ENCODE results near the gene PAN3. TPM values are rescaled to one million over a fixed set of nuclear protein-coding genes. Genes with fewer than 3 reads are reported as not detected.

Gene PAN3
- total RNA-seq, 1 experiment from 2014 or later = 24.8 TPM

DNA sequence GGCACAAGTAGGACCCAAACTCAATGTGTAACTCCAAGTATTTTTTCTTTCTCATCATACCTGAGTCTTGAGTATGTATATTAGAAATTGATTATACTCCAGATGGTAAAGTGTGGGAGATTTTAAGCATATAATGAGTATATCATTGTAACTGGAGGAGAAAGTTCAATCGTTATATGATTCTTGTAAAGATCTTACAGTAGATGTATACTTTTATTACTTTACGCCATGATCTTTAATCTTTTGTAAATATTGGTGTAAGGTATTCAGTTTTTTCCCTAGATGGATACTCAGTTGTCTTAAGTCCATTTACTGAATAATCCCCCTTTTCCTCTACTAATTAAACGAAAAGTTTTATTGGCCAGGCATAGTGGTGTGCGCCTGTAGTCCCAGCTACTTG lies 25.2 kb downstream of the PAN3 start:
- no TSS peak for BruUV-seq (replicated peaks)
- no peak for DNase-seq
- H3K27ac Mint-ChIP-seq (ENCODE audit: unreplicated experiment) = no peak overlapping the region
- no peaks in the 10 kb centered on the region for H3K36me3 Mint-ChIP-seq (ENCODE audit: insufficient read depth, unreplicated experiment)
- peaks cover 19% of the 10 kb centered on the region for H3K4me1 Mint-ChIP-seq (ENCODE audit: low read depth, unreplicated experiment)
- TF ChIP-seq, protein P1, sequence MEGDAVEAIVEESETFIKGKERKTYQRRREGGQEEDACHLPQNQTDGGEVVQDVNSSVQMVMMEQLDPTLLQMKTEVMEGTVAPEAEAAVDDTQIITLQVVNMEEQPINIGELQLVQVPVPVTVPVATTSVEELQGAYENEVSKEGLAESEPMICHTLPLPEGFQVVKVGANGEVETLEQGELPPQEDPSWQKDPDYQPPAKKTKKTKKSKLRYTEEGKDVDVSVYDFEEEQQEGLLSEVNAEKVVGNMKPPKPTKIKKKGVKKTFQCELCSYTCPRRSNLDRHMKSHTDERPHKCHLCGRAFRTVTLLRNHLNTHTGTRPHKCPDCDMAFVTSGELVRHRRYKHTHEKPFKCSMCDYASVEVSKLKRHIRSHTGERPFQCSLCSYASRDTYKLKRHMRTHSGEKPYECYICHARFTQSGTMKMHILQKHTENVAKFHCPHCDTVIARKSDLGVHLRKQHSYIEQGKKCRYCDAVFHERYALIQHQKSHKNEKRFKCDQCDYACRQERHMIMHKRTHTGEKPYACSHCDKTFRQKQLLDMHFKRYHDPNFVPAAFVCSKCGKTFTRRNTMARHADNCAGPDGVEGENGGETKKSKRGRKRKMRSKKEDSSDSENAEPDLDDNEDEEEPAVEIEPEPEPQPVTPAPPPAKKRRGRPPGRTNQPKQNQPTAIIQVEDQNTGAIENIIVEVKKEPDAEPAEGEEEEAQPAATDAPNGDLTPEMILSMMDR (IDR thresholded peaks at IDR 0.05; ENCODE audit: unreplicated experiment) = no peak
- CTCF ChIA-PET = no interaction called here
- H3K4me3 Mint-ChIP-seq (ENCODE audit: low read depth, unreplicated experiment) = no peak overlapping the region
- no peaks in the 10 kb centered on the region for H3K27me3 Mint-ChIP-seq (ENCODE audit: unreplicated experiment)
- no peaks in the 10 kb centered on the region for H3K9me3 Mint-ChIP-seq (ENCODE audit: low read depth, unreplicated experiment)
- intact Hi-C loops (cut with micrococcal nuclease; ENCODE audit: unreplicated experiment) = no loop called here

DNA sequence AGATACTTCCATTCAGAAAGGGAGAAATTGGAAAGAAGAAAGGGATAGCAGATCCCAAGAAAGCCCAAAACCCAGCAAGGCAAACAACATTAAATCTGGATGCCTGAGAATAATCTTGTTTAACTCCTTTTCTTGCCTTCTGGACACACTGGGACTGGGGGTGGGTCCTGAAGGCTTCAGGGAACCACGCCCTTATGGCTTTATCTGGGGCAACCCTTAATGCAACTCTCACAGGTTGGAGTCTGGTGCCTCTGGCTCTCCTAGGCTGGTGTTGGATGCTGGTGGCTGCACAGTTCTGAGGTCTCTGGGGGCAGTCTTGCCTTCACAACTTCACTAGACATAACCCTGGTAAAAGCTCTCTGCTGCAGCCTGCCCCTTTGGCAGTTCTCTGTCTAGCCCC lies 27.9 kb downstream of the PAN3 start:
- CTCF ChIA-PET = no interaction called here
- Mint-ChIP-seq H3K9me3 (ENCODE audit: low read depth, unreplicated experiment) (no peaks in the 10 kb centered on the region), H3K27me3 (ENCODE audit: unreplicated experiment) (no peaks in the 10 kb centered on the region), H3K4me1 (ENCODE audit: low read depth, unreplicated experiment) (peaks cover 6% of the 10 kb centered on the region), H3K36me3 (ENCODE audit: insufficient read depth, unreplicated experiment) (no peaks in the 10 kb centered on the region), H3K4me3 (ENCODE audit: low read depth, unreplicated experiment) (no peak overlapping the region), H3K27ac (ENCODE audit: unreplicated experiment) (no peak overlapping the region)
- TF ChIP-seq, protein P1 (IDR thresholded peaks at IDR 0.05; ENCODE audit: unreplicated experiment) = no peak
- DNase-seq = no peak
- intact Hi-C loops (cut with micrococcal nuclease; ENCODE audit: unreplicated experiment) = no loop called here
- BruUV-seq (replicated peaks) = no TSS peak

DNA sequence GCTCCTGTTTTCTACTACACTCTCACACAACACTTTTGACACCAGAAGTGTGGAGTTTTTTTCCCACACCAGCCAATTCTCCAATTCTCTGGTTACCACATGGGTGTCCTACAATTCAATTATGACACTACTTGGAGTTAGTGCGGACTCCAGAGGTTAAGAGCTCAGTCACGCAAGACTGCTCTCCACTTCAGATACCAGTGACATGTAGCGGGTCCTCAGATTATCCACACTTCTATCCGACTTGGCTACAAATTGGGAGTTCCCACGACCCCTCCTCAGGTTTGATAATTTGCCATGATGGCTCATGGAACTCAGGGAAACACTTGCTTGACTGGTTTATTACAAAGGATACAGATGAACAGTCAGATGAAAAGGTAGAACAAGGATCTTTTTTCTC lies 32.9 kb downstream of the PAN3 start:
- intact Hi-C loops (cut with micrococcal nuclease; ENCODE audit: unreplicated experiment) = no loop called here

DNA sequence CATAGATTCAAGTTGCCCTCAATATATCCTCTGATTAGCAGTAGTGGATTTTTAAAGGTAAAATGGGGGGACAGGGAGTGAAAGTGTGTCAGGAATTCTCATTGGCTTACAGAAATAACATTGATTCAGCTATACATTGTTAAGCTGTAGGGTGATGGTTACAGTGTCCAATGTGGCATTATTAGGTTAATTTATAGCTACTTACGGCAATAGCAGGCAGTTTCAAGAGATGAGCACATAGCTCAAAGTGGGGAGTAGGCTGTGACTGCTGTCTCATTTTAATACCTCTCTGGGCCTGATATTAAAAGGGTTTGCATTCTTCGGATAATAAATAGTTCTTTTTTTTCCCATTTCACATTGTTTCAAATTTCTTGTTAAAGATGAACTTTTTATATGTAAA lies 34.6 kb downstream of the PAN3 start:
- H3K9me3 Mint-ChIP-seq (ENCODE audit: low read depth, unreplicated experiment) = no peaks in the 10 kb centered on the region
- CTCF ChIA-PET = no interaction called here
- no peak overlapping the region for H3K4me3 Mint-ChIP-seq (ENCODE audit: low read depth, unreplicated experiment)
- intact Hi-C loops (cut with micrococcal nuclease; ENCODE audit: unreplicated experiment) = no loop called here
- peak overlapping the region; percentile 36 for H3K27ac Mint-ChIP-seq (ENCODE audit: unreplicated experiment)
- H3K36me3 Mint-ChIP-seq (ENCODE audit: insufficient read depth, unreplicated experiment) = peaks cover 10% of the 10 kb centered on the region
- no peak for DNase-seq
- TF ChIP-seq, protein P1 (IDR thresholded peaks at IDR 0.05; ENCODE audit: unreplicated experiment) = no peak
- no TSS peak for BruUV-seq (replicated peaks)
- H3K4me1 Mint-ChIP-seq (ENCODE audit: low read depth, unreplicated experiment) = peaks cover 28% of the 10 kb centered on the region
- no peaks in the 10 kb centered on the region for H3K27me3 Mint-ChIP-seq (ENCODE audit: unreplicated experiment)

More for the DNA sequence above, 32.9 kb downstream of the PAN3 start:
- Mint-ChIP-seq H3K9me3 (ENCODE audit: low read depth, unreplicated experiment) (no peaks in the 10 kb centered on the region), H3K27ac (ENCODE audit: unreplicated experiment) (no peak overlapping the region), H3K4me1 (ENCODE audit: low read depth, unreplicated experiment) (peaks cover 28% of the 10 kb centered on the region), H3K36me3 (ENCODE audit: insufficient read depth, unreplicated experiment) (peaks cover 10% of the 10 kb centered on the region), H3K4me3 (ENCODE audit: low read depth, unreplicated experiment) (no peak overlapping the region), H3K27me3 (ENCODE audit: unreplicated experiment) (no peaks in the 10 kb centered on the region)
- BruUV-seq (replicated peaks) = no TSS peak
- TF ChIP-seq, protein P1 (IDR thresholded peaks at IDR 0.05; ENCODE audit: unreplicated experiment) = no peak
- CTCF ChIA-PET = interaction anchor here (0.7 kb wide), 2 partner anchors 26 to 125 kb away, joined by 3 read pairs; no protein-coding TSS in a partner anchor
- no peak for DNase-seq

All from Calu3 (cell line).